Activated CD4-positive, alpha-beta memory T cell treated with anti-CD3 and anti-CD28 coated beads for 36 hours (primary cell): ENCODE data around the gene PHF12. TPM values are rescaled to one million over a fixed set of nuclear protein-coding genes. Genes with fewer than 3 reads are reported as not detected.
A peak's percentile ranks its signal among the peaks of the same experiment; 100 is the strongest.

Experiments used
- CTCF ChIA-PET: fragments of 350-600 bp; sonication (Branson Sonifier 250); formaldehyde crosslinking; loops from one replicate; lab custom pipeline; 2021; ENCODE audit warnings: antibody characterized with exemption, inconsistent platforms; lab: Charles Lee
- POLR2A ChIA-PET: fragments of 350-600 bp; sonication (Branson Sonifier 250); formaldehyde crosslinking; loops from one replicate; lab custom pipeline; 2021; ENCODE audit warnings: antibody characterized with exemption; lab: Charles Lee
- DNase-seq: peaks from one replicate; pipeline ENCODE4 v3.0.0-alpha.2; 2020
- H3K27ac Mint-ChIP-seq: one replicate; pipeline ENCODE4 v1.8.0; 2021; ENCODE audit warnings: mixed read lengths
- H3K27me3 Mint-ChIP-seq: one replicate; pipeline ENCODE4 v1.8.0; 2021; ENCODE audit warnings: mixed read lengths
- H3K36me3 Mint-ChIP-seq: one replicate; pipeline ENCODE4 v1.8.0; 2021; ENCODE audit warnings: mixed read lengths
- H3K4me1 Mint-ChIP-seq: one replicate; pipeline ENCODE4 v1.8.0; 2021; ENCODE audit warnings: low read depth, mixed read lengths
- H3K4me3 Mint-ChIP-seq: one replicate; pipeline ENCODE4 v1.8.0; 2021; ENCODE audit warnings: mild to moderate bottlenecking, mixed read lengths
- H3K9me3 Mint-ChIP-seq: one replicate; pipeline ENCODE4 v1.8.0; 2021; ENCODE audit warnings: mixed read lengths
- intact Hi-C: fragments of 100-400 bp; cut with micrococcal nuclease; formaldehyde crosslinking; loops from one replicate; pipeline ENCODE4 v1.15.1; 2023
- microRNA-seq: library from miRNA; unstranded; fragments of <30 nt; microRNA quantifications from one replicate; pipeline ENCODE4 v1.2.0, GENCODE V29; 2022; ENCODE audit warnings: borderline number of aligned reads, borderline microRNAs expressed, borderline replicate concordance
- total RNA-seq, 2 experiments: library from RNA; stranded (reverse); gene quantifications; one replicate each; pipeline ENCODE4 v1.2.3, GENCODE V29; 2021

The PHF12 gene
- total RNA-seq, 2 experiments from 2014 or later, result 44.0 to 44.8 TPM

- Mint-ChIP-seq H3K27ac (no peak overlapping the region), H3K4me3 (no peak overlapping the region), H3K4me1 (peaks cover 9% of the 10 kb centered on the region), H3K36me3 (peaks cover 17% of the 10 kb centered on the region), H3K27me3 (no peaks in the 10 kb centered on the region), H3K9me3 (no peaks in the 10 kb centered on the region)
- CTCF ChIA-PET, result interaction anchor here (1.6 kb wide), 1 partner anchor 13 kb away, joined by 8 read pairs; no protein-coding TSS in a partner anchor
- intact Hi-C loops, result no loop called here
- DNase-seq, result no peak
- POLR2A ChIA-PET, result interaction anchor here (1.3 kb wide), 1 partner anchor 13 kb away, joined by 3 read pairs; no protein-coding TSS in a partner anchor
Measured at GRCh38 chr17:28862561-28862960, 88.8 kb downstream of the PHF12 start.

GRCh38 chr17:28861393-28862203, 89.7 kb downstream of the PHF12 start:
- ChIA-PET POLR2A (interaction anchor here (0.6 kb wide), 1 partner anchor 14 kb away, joined by 3 read pairs; no protein-coding TSS in a partner anchor), CTCF (no interaction called here)
- Mint-ChIP-seq H3K4me3 (no peak overlapping the region), H3K9me3 (no peaks in the 10 kb centered on the region), H3K36me3 (peaks cover 18% of the 10 kb centered on the region), H3K4me1 (peaks cover 13% of the 10 kb centered on the region), H3K27ac (no peak overlapping the region), H3K27me3 (no peaks in the 10 kb centered on the region)
- intact Hi-C loops, result no loop called here
- no peak for DNase-seq

- Mint-ChIP-seq H3K4me3 (no peak overlapping the region), H3K27me3 (no peaks in the 10 kb centered on the region), H3K4me1 (peaks cover 18% of the 10 kb centered on the region), H3K36me3 (peaks cover 18% of the 10 kb centered on the region), H3K9me3 (no peaks in the 10 kb centered on the region), H3K27ac (no peak overlapping the region)
- intact Hi-C loops, result no loop called here
- CTCF ChIA-PET, result interaction anchor here (1.2 kb wide), 1 partner anchor 11 kb away, joined by 6 read pairs; no protein-coding TSS in a partner anchor
- no peak for DNase-seq
- POLR2A ChIA-PET, result no interaction called here
Measured at GRCh38 chr17:28860363-28860808, 90.9 kb downstream of the PHF12 start.

GRCh38 chr17:28858801-28859355, 92.4 kb downstream of the PHF12 start:
- Mint-ChIP-seq H3K4me3 (no peak overlapping the region), H3K27me3 (no peaks in the 10 kb centered on the region), H3K36me3 (peaks cover 18% of the 10 kb centered on the region), H3K4me1 (peaks cover 23% of the 10 kb centered on the region), H3K27ac (no peak overlapping the region), H3K9me3 (no peaks in the 10 kb centered on the region)
- DNase-seq, result no peak
- POLR2A ChIA-PET, result no interaction called here
- CTCF ChIA-PET, result interaction anchor here (1.1 to 1.3 kb wide), 4 partner anchors 9 to 43 kb away, joined by 3 read pairs; no protein-coding TSS in a partner anchor
- intact Hi-C loops, result no loop called here

GRCh38 chr17:28857905-28858800, 93.2 kb downstream of the PHF12 start:
- Mint-ChIP-seq H3K4me1 (peaks cover 23% of the 10 kb centered on the region), H3K27me3 (no peaks in the 10 kb centered on the region), H3K9me3 (no peaks in the 10 kb centered on the region), H3K4me3 (no peak overlapping the region), H3K27ac (peak overlapping the region; percentile 75), H3K36me3 (peaks cover 18% of the 10 kb centered on the region)
- no peak for DNase-seq
- POLR2A ChIA-PET, result interaction anchor here (0.7 kb wide), 2 partner anchors 13 to 40 kb away, joined by 3 to 4 read pairs; no protein-coding TSS in a partner anchor
- intact Hi-C loops, result no loop called here
- CTCF ChIA-PET, result interaction anchor here (0.6 to 1.3 kb wide), 5 partner anchors 8 to 44 kb away, joined by 3 read pairs; no protein-coding TSS in a partner anchor

GRCh38 chr17:28856028-28856574, 95.2 kb downstream of the PHF12 start:
- ChIA-PET CTCF (interaction anchor here (0.6 to 0.7 kb wide), 2 partner anchors 29 to 97 kb away, joined by 3 read pairs; no protein-coding TSS in a partner anchor), POLR2A (interaction anchor here (0.6 to 2.2 kb wide), 3 partner anchors 12 to 211 kb away, joined by 3 to 7 read pairs (median 4); no protein-coding TSS in a partner anchor)
- Mint-ChIP-seq H3K36me3 (peaks cover 18% of the 10 kb centered on the region), H3K4me1 (peaks cover 23% of the 10 kb centered on the region), H3K27ac (no peak overlapping the region), H3K4me3 (peak overlapping the region; percentile 81), H3K9me3 (no peaks in the 10 kb centered on the region), H3K27me3 (no peaks in the 10 kb centered on the region)
- DNase-seq, result no peak
- intact Hi-C loops, result no loop called here

GRCh38 chr17:28855336-28855679, 96.0 kb downstream of the PHF12 start:
- DNase-seq, result no peak
- peak overlapping the region; percentile 81 for H3K4me3 Mint-ChIP-seq
- intact Hi-C loops, result loop anchor here (2.0 kb wide), 2 partner anchors 15 to 97 kb away; no protein-coding TSS in a partner anchor

More at GRCh38 chr17:28855336-28855679, 96.0 kb downstream of the PHF12 start:
- ChIA-PET POLR2A (interaction anchor here (1.0 to 2.2 kb wide), 2 partner anchors 20 to 47 kb away, joined by 3 to 7 read pairs; no protein-coding TSS in a partner anchor), CTCF (interaction anchor here (0.6 to 0.7 kb wide), 2 partner anchors 30 to 47 kb away, joined by 3 read pairs; partner anchors contain the start of gene DHRS13)
- Mint-ChIP-seq H3K9me3 (no peaks in the 10 kb centered on the region), H3K36me3 (peaks cover 16% of the 10 kb centered on the region), H3K4me1 (peaks cover 23% of the 10 kb centered on the region), H3K27ac (peak overlapping the region; percentile 86), H3K27me3 (no peaks in the 10 kb centered on the region)

Small RNAs within 50 kb of the gene (microRNA-seq; reads per million reads assigned to microRNA genes)
- not detected for gene MIR451B

Other genes starting within 250 kb of the PHF12 start
- gene PROCA1, start 239.6 kb downstream of the PHF12 start, total RNA-seq, result 1 to 10 TPM; 4.5 TPM
- 1 to 10 TPM; 4.9 to 6.6 TPM for gene RAB34, start 233.7 kb downstream of the PHF12 start, total RNA-seq
- gene RPL23A, start 231.5 kb downstream of the PHF12 start, total RNA-seq, result 1,000 to 10,000 TPM; 2,357 to 2,419 TPM
- gene TLCD1, start 225.3 kb downstream of the PHF12 start, total RNA-seq, result 1 to 10 TPM; 9.1 to 9.5 TPM
- 1 to 10 TPM; 3.4 to 4.0 TPM for gene NEK8, start 222.7 kb downstream of the PHF12 start, total RNA-seq
- gene TRAF4, start 207.5 kb downstream of the PHF12 start, total RNA-seq, result 10 to 100 TPM; 83.0 to 83.9 TPM
- 10 to 100 TPM; 18.6 to 21.5 TPM for gene FAM222B, start 108.7 kb downstream of the PHF12 start, total RNA-seq
- 10 to 100 TPM; 43.0 to 48.5 TPM for gene ERAL1, start 96.5 kb downstream of the PHF12 start, total RNA-seq
- 100 to 1,000 TPM; 110 to 118 TPM for gene FLOT2, start 53.8 kb downstream of the PHF12 start, total RNA-seq
- 10 to 100 TPM; 18.0 to 20.6 TPM for gene DHRS13, start 48.4 kb downstream of the PHF12 start, total RNA-seq
- gene SEZ6, start 54.5 kb upstream of the PHF12 start, total RNA-seq, result not detected
- 1 to 10 TPM; 1.5 to 2.4 TPM for gene PIPOX, start 91.6 kb upstream of the PHF12 start, total RNA-seq
- 10 to 100 TPM; 46.3 to 47.1 TPM for gene MYO18A, start 228.9 kb upstream of the PHF12 start, total RNA-seq